Measurements from ENCODE around the gene MEAK7.

The MEAK7 gene

DNA sequence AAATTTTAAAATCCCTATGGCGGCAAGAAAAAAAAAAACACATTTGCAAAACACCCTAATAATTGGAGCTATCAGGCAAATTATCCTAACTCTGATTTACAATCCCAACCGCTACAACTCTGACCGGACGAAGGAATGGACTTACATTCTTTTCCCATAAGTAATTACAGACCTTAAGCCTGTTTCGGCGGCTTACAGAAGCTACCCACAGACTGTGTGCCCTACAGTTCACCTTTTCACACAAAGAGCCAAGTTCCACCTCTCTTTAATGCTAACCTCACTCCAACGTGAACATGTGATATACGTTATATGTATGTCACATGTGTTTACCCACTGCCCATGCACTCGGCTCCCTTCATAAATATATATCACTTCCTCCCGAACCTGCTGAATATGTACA, 8.7 kb upstream of the MEAK7 start:
- DNase-seq: no peak

DNA sequence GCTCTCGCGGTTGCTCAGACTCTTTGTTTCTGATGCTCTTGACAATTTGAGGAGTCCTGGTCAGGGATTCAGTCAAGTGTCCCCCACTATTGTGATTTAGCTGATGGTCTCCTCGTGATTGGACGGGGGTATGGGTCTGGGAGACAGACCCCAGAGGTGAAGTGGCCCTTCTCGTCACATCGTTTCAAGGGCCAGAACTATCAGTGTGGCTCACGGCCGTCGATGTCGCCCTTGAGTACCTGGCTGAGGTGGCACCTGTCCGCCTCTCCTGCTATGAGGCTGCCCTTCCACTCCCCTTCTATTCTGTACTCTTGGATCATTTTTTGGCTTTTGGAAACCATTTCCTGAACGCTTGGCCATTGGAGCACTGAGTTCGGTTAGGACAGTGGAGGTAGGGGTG, 7.4 kb upstream of the MEAK7 start:
- no peak for DNase-seq

DNA sequence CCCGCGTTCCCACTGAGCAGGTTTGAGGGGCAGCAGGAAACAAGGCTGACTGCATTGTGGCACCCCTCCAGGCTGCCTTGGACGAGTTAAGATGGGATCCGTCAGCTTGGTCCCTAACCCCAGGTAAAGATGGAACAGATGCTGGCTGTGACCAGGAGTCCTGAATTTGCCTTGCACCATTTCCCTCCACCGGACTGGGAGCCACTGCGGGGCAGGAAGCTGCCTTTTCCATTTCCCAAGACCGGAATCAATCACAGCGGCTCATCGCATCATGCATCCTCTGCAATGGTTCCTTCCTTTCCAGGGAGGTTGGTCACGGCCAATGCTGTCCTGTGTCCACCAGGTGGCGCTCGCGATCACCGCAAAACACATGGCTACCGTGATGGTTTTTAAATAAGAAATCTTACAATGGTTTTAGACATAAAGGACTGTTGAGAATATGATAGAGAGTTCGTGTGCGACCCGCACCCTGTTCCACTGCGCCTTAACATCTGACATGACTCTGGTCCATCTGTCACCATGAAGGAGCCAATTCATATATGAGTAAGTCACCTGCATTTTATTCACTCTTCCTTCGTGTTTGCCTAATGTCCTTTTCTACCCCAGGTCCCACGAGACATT, 6.8 kb upstream of the MEAK7 start:
- DNase-seq: peak in 50 of 51 donors; percentile 33 to 88 (median 66)

DNA sequence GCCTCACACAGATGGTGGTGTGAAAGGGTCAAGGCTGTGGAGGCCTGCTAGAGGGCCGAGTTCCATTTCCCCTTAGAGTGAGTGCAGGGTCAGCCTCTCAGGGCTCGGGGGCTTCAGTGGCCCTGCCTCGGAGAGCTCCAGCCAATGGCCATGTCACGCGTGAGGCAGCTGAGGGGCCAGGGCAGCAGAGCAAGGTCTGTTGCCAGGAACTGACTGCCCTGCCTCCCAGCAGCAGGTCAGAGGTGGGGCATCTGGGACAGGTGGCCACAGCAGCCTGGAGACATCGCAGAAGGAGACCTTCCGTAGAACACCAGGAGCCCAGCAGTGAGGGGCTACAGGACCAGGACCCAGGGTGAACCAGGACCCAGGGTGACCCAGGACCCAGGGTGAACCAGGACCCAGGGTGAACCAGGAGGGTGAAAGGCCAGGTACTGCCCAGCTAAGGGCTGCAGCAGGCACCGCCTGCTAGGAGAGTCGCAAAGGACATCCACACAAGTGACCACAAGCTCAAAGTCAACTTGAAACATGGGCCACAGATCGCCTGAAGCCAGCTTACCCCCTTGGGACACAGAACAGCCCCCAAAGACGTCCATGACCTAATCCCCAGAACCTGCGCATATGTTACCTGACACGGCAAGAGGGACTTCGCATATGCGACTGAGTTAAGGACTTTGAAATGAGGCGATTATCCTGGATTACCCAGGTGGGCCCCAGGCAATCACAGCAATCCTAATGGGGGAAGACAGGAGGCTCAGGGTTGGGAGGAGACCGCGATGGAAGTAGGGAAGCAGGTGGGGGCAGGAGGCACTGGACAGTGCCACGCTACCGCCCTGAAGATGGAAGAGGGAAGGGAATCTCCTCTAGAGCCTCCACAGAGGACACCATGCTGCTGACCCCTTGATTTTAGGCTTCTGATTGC, 4.8 kb upstream of the MEAK7 start:
- no peak for DNase-seq

DNA sequence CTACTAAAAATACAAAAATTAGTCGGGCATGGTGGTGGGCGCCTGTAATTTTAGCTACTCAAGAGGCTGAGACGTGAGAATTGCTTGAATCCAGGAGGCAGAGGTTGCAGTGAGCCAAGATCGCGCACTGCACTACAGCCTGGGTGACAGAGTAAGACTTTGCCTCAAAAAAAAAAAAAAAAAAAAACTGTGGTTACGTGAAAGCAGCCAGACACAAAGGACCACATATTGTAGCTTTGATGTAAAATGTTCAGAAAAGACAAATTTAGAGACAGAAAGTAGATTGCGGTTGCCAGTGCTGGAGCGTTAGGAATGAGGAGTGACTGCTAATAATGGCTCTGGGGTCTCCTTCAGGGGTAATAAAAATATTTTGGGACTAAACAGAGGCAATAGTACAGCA, 4.0 kb upstream of the MEAK7 start:
- DNase-seq: no peak

DNA sequence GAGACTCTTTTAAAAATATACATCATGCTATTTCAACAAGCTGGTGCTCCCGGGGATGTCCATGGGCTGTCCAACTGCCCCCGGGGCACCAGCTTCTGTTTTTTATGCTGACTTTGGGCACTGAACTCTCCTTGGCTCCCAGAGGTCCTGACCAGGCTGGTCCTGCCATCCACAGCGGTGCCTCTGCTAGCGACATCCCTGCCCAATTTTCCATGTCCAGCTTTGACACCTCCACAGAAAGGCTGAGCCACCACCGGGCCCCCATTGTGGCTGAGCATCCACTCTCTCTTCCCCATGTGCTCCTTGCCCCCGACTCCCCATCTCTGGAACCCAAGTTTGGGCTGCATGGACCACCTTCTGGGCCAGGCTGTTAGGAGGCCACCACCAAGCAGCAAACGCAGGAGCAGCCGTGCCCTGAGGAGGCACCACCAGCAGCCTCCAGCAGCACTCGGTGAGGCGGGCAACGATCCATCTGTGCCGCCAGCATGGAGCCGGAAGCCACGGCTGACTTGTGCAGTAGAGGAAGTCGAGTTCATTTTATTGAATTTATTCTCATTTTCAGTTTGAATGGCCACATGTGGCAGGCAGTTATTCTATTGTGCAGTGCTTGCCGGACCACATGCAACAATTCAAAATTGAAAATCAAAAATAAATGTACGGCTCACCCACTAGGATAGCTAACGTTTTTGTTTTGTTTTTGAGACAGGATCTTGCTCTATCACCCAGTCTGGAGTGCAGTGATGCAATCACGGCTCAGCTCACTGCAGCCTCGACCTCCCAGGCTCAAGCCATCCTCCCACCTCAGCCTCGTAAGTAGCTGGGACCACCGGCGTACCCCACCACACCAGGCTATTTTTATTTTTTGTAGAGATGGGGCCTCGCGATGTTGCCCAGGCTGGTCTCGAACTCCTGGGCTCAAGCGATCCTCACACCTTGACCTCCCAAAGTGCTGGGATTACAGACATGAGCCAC, 2.8 kb upstream of the MEAK7 start:
- no peak for DNase-seq

DNA sequence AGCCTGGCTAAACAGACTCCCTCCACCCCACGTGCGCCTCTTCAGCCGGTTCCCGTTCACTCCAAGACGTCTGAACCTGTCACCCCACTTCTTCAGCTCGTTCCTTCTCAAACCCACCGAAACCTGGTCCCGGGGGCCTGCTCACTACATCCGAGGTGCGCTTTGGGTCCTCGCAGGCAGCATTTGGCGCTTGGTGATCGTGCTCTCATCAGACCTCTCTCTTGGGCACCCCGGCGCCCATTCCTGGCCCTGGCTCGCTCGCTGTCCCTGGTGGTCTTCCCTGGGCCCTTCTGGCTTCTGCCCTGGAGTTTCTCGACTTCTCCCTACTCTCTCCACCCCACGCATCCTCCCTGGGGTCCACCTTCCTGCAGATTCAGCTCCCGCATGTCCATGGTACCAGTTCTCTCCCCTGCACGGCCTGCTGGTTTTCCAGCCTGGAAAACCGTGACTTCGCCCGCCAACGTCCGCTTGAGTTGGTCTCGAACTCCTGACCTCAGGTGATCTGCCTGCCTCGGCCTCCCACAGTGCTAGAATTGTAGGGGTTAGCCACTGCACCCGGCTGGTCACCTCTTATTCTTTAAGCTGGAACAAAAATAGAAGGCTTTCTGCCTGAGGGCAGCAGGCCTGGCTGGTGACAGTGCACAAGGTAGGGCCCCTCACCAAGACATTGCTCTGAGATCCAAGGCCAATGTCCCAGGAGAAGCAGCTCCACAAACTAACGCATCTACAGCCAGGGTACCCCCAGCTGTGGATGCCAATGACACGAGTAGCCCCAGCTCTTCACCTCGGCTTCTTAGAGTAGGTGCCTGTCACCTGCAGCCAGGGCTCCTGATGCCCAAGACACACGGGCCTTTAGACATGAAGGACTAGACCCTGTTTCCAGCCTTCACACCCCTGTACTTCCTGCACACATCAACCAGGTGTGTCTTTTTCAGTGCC, 1.1 kb upstream of the MEAK7 start:
- DNase-seq: no peak

DNA sequence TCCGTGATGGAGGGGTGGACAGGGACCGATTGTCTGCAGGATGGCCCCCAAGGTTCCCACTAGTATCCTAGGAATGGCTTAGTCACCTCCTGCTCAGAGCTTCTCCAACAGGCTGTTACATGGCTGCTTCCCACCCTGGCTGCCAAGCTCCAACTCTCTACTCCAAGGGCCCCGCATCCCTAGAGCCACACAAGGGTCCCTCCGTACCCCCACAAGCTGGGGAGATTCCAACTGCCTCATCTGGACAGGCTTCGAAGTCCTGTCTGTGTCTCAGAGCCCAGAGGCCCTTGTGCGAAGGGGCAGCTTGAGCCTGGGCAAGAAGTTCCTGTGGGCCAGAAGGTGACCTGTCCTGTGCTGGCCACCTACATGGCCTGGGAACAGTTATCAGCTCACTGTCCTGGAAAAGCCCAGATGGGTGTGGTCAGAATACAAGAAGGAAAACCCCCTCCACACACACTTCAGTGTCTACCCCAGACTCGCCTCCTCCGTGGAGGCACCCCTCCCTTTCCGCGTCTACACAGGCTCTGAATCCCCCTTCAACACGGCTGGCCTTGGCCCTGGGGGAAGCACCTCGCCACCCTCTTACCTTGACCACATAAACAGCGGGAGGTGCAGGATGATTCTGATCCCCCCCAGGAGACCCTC, 586 bp downstream of the MEAK7 start:
- DNase-seq: no peak

DNA sequence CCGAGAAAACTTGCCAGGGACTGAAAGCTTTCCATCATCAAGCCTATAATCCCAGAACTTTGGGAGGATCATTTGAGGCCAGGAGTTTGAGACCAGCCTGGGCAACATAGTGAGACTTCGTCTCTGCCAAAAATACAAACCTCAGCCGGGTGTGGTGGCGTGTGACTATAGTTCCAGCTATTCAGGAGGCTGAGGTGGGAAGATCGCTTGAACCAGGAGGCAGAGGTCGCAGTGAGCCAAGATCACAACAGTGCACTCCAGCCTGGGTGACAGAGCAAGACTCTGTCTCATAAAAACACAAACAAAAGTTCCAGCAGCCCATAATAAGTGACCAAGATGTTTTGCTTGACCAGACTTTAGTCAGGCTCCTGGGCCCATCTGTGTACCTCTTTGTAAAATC, 1.9 kb downstream of the MEAK7 start:
- DNase-seq: no peak

DNA sequence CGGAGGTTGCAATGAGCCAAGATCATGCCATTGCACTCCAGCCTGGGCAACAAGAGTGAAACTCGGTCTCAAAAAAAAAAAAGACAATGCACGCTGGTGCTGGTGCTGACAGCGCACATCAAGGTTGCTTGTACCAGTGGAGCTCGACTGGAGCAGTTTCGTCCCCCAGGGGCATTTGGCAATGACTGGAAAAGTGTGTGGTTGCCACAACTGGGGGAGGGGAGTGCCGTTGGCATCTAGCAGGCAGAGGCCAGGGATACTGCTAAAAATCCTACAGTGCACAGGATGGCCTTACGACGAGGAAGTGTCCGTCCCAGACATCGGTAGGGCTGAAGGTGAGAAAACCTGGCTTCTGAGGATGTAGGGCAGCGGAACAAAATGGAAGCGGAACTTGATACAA, 2.4 kb downstream of the MEAK7 start:
- DNase-seq: no peak

DNA sequence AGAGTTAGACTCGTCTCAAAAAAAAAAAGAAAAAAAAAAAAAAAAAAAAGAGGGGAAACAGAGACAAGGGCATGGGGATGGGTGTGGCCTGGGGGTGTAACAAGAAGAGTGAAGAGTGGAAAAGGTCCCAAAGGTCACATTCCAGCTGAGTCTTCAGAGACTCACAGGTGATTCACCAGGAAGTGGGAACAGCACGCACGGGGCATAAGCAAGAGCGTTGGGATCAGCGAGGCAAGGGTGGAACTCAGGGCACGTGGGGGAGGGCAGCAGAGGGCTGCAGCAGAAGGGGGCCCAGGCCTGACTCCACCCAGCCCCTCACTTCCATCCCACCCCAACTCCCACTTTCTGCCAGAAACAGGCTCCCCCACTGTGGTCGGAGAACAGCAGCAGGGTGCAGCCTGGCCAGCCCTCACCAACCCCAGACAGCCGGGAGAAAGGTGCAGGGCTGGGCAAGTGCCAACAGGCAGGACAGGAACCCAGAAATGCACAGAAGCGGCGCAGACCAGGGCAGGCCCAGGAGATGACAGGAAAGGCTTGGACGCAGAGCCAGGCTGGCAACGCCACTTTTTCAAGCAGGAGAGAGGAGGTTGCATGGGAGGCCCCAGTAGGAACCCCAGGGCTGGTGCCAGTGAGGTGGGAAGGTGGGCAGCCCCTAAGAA, 3.3 kb downstream of the MEAK7 start:
- no peak for DNase-seq

DNA sequence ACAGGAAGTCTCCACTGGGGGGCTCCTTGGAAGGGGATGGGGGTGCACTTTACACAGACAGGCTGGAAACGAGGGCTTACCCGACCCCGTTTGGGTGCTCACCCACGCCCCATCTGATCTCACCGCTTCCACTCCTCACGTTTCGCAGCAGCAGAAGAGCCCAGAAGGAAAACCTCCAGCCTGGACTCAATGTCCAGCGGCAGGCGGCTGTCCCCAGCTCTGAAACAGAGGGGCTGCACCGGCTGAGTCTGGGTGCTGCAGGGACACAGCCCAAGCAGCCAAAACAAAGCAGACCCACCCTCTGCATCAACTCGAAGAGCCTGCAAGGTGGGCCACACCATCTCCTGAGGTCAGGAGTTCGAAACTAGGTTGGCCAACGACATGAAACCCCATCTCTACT, 3.9 kb downstream of the MEAK7 start:
- DNase-seq: no peak

DNA sequence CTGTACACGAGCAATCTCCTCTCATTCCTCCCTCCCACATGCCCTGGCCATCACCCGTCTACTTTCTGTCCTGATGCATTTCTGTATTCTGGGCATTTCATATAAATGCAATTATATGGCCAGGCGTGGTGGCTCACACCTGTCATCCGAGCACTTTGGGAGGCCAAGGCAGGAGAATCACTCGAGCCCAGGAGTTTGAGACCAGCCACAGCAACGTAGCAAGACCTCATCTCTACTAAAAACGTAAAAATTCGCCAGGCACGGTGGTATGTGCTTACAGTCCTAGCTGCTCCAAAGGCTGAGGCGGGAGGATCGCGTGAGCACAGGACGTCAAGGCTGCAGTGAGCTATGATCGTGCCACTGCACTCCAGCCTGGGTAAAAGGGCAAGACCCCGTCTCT, 4.8 kb downstream of the MEAK7 start:
- DNase-seq: no peak

DNA sequence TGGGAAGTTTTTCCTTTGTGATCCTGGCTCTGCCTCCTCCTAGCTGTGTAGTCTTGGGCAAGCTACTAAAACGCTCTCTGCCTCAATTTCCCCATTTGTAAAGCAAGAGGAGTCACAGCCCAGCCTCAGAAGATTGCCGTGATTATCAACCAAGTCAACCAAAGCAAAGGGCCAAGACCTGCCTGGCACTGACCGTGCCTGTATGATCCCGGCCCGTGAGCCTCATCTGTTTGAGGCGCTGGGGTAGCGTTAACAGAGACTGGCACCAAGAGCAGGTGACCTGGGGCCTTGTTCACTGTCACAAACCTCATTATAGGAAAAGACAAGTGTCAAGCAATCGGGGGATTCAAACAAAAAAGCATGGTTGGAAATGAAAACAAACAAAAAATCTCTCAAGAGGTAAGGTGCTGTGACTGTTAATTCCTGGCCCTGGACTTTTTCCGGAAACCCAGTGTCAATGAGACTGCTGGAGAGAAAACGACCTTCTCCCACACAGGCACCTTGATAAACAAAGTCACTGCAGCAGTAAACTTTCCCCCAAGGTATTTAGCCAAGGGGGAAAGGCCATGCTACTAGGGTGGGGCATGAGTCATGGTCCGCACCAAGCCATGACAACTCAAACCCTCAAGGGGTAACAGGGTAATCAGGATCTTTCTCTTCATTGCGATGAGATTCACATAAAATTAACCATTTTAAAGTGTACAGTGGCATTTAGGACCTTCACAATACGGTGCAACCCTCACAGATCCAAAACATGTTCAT, 5.4 kb downstream of the MEAK7 start:
- no peak for DNase-seq

DNA sequence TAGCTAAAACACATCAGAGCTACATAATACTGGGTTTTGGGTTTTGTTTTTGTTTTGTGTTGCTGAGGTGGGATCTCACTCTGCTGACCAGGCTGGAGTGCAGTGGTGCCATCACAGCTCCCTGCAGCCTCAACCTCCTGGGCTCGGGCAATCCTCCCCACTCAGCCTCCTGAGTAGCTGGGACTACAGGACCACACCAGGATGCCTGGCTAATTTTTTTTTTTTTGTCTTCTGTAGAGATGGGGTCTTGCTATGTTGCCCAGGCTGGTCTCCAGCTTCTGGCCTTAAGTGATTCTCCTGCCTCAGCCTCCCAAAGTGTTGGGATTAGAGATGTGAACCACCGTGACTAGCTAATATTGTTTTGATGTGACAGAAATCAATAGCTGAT, 6.2 kb downstream of the MEAK7 start:
- no peak for DNase-seq

DNA sequence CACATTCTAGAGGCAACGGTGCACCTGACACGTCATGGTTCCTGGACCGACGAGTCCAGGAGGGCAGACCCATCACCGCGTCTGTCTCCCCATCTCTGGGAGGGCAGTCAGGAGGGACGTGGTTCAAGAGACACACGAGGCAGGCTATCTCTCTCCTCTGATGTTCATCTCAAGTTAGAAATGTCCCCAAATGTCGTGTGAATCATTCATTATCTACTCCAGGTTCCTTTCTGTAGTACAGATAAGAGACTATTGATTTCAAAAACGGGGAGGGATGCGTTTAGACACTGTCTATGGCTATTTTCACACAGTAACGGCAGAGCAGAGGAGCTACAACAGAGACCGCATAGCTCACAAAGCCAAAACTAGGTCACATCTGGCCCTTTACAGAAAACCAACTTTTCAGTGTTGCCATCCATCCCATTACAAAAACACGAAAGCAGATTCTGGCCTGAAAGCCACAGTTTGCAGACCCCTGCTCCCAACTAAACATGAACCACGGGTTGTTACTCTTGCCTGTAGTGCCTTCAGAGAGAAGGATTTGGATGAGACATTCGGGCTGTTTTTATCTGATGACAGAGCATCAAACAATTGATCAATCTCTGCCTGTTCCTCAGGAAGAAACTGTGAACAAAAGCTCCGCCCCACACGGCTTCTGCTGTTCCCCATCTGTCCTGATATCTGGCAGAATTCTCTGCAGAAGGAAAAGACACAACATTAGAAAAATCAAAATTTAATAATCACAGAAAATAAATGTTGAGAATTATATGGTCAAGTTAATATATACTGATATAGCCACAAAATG, 6.8 kb downstream of the MEAK7 start:
- DNase-seq: no peak

DNA sequence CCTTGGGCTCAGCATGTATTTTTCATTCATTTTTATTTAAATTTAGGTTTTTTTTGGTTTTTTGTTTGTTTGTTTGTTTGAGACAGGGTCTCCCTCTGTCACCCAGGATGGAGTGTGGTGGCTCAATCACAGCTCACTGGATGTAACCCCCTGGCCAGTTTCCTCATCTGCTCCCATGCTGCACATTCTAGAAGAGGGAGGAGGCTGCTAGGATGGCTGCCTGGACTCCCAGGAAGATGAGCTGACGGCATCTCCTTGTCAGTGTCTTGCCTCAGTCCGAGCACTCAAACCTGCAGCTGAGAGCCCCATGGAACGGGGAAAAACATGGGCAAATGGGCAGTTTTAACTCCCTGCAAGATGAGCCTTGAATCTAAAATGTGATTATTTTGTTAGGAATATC, 7.5 kb downstream of the MEAK7 start:
- no peak for DNase-seq

DNA sequence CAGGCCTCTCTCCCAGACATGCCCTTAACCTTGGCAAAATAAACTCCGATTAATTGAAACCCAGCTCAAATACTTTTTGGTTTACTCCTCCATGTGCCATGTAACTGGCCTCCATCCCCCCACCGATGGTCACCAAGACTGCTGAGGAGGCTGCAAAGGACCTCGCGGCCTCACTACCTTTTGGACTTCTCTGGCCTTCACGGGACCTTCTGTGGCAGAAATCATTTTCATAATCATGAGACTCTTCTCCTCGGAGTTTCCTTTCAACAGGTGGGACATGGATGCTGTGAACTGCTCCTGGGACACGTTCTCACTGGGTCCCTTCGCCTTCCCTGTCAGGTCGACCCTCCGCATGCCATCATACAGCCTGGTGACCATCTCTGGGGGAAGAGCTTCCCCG, 9.0 kb downstream of the MEAK7 start:
- DNase-seq: no peak

Measured in hypothalamus (tissue), 51 donors.